HG03280 (cell line): ENCODE measurements around the gene COG7.
"Not testable (repeated sequence)": the region's sequence is repeated elsewhere in the genome, so short reads cannot be mapped to it uniquely, and the experiment has no call there.

Experiments
- ATAC-seq: cut with Tn5 transposase; IDR thresholded peaks from one replicate; pipeline ENCODE4 v1.9.1; 2021; ENCODE audit warnings: mild to moderate bottlenecking, moderate library complexity; ENCODE audit not compliant: unreplicated experiment

The COG7 gene

DNA sequence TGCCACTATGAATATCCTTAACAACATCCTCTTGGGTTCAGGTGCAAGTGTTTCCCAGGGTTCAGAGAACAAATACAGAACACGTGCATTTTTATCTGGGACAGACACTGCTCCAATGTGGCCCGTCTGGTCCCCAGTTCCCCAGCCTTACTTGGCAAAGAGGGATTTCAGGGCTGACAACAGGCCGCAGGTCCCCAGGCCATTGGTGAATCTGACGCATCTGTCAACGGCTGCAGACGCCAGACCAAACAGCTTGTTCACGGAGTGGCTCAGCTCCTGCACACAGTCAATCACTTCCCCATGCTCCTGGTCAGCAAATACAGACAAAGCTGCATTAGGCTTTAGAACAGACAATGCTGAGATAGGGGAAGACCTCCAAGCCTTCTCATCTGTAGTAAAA, 36.2 kb downstream of the COG7 start:
- no peak for ATAC-seq

DNA sequence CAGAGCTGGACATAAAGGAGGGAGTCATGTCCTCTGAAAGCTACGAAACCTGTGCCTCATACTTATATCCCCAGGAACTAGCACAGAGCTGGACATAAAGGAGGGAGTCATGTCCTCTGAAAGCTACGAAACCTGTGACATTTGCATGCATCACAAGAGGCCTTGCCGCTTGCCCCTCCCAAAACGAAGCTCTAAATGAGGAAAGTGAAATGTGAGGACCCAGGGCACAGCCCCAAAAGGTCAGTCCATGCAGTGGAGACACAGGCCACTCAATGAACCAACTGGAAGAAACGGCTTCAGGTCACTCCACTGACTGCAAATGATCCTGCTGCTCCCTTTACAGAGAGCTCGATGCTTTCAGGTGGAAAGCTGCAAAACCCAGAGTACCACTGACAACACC, 38.3 kb downstream of the COG7 start:
- ATAC-seq, result no peak

DNA sequence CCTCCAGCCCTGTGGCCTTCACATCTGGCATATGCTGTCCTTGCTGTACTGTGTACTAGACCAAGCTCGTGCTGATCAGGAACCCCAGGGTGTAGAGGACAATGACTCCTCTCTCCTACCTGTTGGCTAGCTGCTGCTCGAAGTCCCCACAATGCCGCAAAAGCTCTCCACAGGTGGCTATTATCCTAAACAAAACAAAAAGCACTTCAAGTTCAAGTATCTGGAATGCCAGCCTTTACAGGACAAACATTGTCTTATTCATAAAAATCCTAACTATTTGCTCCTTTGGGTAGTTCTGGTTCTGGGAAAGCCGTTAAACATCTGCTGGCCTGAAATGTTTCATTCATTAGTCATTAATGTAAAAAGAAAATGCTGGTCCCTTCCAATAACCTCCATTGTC, 42.8 kb downstream of the COG7 start:
- ATAC-seq, result no peak

DNA sequence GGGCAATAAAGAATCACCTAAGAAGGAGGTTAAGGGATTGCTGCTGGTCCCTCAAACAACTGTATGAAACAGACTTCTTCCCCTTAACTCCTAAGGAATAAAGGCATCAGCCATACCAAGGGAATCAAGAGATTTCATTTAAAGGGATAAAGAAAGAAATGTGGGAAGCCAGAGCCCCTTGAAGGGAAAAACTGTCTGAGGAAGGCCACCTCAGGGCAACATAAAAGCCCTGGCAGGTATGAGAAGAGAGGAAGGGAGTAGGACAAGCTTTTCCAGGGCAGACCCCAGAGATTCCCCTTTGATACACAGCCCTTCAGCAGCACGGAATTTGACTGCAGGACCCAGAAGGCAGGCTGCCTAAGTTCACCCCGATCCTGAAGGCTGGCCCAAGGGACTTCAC, 43.5 kb downstream of the COG7 start:
- ATAC-seq, result no peak

DNA sequence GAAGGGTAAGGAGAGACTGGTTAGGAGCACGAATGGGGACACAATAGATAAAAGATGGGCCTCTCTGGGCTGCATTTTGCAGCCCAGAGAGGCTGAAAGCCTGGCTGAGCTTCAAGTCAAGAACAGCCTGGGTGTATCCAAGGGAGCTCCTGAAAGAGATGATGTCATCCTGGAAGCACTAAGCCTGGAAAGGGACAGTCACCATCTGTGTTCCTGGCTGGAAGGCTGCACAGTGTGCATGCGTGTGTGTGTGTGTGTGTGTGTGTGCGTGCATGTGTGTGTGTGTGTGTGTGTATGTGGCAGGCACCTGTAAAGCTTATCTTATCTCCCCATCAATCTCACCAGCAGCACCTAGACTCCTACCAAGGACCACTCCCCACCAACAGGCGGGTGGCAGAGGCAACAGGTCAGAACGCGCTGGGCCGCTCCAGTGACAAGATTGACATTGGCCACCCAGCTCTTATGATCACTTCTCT, 44.1 kb downstream of the COG7 start:
- no peak for ATAC-seq

DNA sequence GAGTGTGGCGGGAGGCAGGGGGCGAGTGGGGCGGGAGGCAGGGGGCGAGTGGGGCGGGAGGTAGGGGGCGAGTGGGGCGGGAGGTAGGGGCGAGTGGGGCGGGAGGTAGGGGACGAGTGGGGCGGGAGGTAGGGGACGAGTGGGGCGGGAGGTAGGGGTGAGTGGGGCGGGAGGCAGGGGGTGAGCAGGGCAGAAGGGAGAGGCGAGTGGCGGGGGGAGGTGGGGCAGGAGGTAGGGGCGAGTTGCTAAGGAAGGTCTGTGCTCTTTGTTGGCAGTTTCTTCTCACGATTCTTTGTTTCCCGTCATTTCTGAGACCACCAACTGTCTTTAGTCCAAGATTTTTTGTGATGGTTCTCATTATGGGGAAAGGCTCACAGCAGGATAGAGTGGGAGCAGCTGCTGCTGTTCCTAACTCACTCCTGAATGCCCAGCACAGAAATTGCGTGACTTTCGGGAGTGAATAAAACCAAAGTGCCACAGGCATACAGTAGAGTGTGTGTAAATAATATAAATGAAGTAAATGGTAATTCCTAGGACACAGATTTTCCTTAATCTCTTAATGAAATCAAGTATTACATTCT, 44.7 kb downstream of the COG7 start:
- ATAC-seq, result no peak

DNA sequence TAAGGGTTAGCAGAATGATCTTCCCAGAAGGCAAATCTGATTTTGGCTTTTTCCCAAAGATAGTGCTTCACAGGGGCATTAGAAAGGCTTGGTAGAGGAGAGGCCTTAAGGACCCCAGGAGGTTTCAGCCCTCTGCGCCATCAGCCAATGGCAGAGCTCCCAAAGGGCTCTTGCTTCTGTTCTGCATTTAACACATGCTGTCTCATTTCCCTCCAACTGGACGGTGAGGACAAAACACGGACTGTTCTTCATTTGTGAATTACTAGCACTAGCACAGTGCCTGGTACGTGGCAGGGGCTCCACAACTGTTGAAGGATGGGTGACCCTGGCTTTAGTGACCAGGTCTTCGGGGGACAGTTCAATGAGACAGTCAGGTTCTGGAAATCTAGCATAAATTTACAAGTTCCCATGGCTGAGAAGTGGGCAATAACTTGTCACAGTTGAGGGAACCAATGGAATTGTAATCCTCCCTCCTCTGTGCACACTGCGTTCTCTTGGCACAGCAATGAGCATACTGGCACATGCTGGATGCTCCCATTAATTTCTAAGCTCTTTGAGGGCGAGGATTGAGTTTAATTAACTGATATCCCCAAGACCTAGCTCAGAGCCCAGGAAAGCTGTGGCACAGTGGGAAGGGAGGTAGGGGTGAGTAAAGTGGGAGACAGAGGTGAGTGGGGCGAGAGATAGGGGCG, 45.4 kb downstream of the COG7 start:
- ATAC-seq, result no peak

DNA sequence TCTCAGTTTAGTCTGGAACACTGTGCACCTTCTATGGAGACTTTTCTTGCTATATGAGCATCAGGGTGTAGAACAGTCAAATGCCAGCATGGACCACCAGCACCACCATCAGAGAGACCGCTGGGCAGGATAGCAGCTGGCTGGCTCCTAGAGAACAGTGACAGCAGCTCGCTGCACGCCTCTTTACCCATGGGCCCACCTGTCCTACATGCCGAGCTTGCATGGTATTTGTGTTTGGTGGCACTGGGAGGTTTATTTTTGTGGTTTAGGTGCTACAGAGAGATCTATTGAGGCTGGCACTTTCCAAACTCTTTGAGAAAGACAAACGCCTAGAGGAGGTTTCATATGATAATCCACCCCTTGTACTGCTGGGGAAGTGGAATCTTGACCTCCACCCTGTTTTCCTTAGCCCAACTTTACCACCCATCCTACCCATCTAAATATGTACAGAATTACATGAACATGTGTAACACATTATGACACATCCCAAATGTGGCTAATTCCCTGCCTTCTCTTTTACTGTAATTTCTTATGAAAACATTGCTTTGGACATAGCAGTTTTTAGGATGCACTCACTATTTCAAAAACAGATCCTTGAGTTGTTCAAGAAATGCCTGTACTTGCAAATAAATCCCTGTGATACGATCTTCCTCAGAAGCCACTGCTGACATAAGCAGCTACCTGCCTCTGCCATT, 46.3 kb downstream of the COG7 start:
- ATAC-seq, result no peak

DNA sequence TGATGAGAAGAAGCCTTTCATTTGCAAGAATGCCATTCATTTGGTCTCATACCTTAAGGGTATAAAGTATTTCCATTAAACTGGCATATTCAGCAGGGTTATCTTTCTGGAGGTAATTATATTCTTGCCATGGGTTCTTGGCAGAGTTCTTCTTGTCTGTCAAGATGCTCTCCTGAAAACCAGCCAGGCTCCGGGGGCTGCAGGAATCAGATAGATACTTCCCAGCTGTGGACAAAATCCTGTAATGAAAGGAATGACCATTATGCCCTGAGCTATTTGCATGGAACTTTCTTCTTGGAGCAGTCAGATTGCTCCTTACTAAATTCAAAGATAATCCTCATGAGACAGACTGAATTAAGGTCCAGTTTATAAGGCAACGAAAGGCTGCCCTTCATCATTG, 47.0 kb downstream of the COG7 start:
- ATAC-seq, result no peak

DNA sequence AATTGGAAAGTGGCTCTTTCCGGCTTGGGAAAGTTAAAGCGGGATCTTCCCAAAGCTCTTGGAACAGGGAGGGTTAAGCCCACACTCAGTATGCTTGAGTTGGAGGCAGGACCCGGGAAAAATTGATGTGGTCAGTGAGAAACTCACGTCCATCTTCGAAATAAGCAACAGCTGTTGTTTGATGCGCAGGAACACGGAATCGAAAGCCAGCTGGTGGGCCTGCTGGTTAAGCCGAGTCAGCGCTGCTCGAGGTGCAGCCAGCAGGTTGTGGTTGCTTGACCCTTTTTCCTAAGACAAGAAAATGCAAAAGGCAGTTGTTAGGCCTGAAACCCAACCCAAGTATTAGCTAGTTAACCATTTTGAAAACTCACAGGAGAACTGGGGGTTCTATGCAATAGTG, 49.4 kb downstream of the COG7 start:
- no peak for ATAC-seq

DNA sequence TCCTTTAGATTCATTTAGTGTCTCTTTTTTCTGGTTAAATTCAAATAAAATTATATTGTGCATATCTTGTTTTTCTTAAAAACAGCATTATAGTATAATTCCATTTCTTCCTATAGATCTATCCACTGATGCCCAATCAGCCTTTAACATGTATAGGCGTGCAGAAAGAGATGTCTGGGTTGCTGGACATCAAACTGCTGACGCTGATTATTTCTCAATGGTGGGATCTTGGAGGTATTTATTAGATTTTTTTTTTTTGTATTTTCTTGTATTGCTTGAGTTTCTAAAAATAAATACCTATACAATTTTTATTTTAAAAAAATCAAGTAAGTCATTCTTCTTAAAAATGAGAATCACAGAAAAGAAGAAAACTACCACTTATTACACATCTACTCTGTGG, 50.9 kb downstream of the COG7 start:
- ATAC-seq, result no peak

DNA sequence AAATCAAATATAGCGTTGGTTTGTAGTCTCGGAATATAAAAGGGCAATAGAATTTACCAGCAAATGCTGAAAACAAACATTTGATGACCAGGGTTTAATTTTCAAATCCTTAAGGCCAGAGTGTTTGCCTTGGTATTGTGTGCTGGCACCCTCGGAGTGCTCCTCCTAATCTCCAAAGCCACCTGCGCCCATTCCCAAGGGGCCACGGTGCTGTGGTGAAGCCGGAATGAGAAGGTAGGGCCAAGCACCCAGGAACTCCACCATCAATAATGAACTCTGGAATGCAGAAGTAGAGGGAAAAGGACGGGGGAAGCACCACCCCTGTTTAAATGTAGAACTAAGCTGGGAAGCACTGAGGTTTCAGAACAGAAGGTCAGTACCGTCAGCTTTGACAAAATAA, 51.9 kb downstream of the COG7 start:
- no peak for ATAC-seq

DNA sequence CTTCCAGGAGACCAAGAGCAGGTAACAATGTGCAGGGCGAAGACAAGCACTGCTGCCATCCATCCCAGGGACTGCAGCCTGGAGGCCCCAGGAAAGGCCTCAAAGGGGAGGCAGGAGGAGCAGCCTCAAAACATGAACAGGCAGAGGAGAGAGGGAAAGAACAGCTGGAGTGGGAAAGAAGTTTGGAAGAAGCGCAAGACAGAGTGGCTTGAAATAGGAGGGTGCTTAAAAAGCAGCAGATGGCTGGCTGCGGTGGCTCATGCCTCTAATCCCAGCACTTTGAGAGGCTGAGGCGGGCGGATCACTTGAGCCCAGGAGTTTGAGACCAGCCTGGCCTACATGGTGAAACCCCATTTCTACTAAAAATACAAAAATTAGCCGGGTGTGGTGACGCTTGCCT, 52.5 kb downstream of the COG7 start:
- ATAC-seq, result not testable (repeated sequence)

DNA sequence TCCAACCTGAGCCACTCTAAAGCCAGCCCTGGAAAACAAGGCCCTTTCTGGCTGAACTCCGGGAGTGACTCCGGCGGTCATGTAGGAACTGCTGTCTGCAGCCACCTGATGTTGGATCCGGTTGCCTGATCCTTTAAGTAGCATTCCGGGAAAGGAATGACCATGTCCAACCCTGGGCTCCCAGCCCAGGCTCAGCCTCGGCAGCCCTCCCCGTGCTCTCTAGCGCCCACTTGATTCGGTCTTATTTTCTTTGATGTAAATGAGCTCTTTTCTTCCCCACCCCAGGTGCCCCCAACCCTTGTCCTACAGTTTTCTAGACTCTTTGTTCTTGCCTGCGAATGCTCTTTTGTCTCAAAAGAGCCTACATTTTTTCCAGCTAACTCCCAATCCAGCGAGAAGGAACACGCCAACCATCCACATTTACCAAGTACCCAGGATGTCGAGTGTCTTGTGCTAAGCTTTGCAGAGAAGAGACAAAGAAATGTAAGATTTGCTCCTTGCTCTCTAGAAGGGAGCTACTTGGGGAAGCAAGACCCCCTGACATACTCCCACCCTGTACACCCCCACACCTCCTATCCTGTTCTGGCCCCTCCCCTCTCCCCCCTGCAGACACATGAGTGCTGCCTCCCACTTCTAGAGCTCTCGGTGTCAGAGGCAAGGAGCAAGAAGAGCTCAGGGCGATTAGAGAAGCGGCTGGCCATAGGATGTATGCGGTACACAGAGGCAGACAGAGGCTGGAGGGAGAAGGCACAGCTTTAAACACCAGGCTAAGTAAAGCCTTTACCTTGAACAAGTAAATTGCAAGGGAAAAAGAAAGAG, 53.8 kb downstream of the COG7 start:
- no peak for ATAC-seq

DNA sequence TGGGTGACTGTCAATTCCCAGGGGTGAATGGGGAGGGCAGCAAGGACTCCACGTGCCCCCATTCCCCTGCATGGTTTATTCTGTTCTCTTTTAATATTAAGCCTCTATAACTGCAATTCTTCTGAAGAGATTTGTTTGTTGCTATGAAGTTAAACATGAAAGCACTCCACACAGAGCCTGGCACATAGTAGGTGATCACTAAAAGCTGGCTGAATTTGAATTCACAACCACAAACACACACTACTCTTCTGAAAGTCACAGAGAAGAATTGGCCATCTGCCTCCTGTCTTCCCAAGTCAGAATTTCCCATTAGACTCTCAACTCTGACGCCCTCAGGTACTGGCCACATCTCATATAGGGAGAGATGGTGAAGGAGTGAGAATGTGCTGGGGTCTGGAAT, 55.5 kb downstream of the COG7 start:
- ATAC-seq, result no peak

DNA sequence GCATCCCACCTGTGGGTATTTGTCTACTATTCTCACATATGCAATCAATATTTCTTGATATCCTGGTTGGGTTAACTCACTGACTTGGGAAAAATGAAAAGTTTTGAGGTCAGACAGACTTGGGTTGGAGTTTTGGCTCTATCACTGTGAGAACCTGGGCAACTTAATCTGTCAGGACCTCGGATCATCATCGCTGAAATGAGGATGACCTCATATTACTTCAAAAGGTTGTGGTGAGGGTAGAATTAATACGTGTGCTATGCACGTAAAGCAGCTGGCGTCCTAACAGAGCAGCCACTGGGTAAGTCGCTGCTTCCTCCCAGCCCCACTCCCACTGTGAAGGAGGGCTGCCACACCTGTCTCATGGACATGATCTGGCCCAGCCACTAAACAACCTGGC, 57.3 kb downstream of the COG7 start:
- ATAC-seq, result no peak

DNA sequence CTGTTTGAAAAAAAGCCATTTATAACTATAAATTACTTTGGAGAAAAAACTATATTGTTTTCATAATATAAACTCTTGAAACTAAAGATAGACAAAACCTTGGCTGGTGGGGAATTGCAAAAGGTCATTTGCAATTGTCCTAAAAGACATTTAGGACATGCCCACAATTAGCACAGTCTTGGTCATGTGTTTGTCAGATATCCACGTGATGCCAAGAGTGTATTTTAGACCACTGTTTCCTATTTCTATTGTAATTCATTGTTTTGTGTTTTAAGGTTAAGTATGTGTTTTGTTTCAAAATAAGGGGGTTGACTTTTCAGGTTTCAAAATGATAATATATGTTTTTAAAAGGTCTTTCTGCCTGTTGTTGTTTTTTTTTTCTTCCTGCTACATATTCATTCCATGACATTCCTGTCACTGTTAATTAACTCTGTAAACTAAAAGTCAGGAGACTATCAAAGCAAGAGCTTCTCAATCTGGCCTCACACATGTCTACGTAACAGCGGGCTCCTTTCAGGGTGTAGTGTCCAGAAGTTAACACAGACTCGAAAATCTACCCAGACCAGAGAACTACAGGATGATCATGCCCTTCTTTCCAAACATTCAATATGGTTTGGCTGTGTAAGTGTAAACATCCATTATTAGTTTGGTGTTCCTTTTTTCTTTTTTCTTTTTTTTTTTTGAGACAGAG, 58.7 kb downstream of the COG7 start:
- no peak for ATAC-seq

DNA sequence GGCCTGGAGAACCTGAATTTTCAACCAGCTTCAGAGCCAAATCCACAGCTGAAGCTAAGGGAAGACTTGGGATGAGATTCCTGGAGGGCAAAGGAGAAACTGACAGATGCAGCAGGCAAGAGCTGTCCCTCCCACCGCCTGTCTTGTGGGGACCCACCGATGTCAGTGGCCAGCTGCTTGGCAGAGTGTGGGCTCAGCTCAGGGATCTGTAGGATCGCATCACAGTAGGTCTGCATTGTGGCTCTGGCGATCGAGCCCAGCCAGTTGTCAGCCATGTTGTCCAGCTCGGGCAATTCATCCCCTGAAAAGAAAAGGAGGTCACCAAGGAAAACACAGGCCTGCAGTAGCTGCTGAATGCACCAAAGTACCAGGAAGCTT, 60.8 kb downstream of the COG7 start:
- no peak for ATAC-seq

DNA sequence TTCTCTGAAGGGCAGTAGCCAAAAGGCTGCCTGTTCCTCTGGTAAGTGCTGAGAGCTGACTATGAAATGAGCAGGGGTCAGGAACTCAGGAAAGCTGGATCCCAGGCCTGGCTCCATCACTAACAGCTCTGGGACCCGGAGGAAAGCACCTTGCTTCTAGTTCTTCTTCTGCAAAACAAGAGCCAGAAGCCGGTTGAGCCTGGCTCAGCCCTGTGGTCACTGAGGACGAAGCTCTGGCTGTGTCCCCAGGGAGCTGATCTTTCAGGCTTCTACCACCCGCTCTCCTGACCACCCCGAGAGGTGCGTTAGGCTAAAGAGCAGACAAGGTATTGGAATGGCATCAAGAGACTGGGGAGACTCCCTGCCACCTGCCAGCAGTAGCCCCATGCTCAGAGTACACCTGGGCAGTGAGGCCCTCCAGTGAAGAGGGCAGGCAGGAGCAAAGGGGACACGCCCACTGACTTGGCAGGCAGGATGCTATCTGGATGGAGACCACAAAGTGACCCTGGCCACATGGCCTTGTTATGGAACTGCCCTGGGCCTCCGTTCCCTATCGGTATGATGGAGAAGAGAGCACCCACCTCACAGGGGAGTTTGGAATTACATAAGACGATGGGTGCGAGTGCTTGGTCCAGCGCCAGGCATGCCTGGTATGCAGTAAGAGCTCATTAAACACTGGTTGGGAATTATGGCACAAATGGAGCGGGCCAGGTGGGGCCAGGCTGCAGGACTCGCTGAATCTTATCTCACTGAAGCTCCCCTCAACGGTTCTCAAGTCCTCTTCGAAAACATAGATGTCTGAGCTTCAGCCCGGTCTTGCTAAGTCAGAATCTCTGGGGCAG, 61.4 kb downstream of the COG7 start:
- no peak for ATAC-seq

DNA sequence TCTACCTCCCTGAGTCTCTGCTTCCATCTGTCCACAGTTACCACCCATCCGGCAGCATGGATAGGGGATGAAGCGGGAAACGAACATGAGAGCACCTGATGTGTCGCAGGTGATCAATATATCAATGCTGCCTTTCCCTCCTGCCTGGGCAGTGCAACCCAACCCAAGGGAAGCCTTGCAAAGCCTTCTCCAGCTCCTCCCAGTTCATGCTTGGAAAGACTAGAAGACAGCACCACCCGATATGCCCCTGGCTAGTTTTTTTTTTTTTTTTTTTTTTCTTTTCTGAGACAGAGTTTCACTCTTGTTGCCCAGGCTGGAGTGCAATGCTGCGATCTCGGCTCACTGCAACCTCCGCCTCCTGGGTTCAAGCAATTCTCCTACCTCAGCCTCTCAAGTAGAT, 63.1 kb downstream of the COG7 start:
- not testable (repeated sequence) for ATAC-seq
